ENCODE results near the gene ISCU.

Gene ISCU

GRCh38 chr12:108592033-108592909 is 29.9 kb downstream of the ISCU start:
- no peak for TF ChIP-seq CTCF (IDR thresholded peaks at IDR 0.05; ENCODE audit: borderline replicate concordance, control extremely low read depth, extremely low read depth, insufficient read depth, missing control alignments)
- DNase-seq (ENCODE audit: low spot score): no peak
- in situ Hi-C loops (cut with MboI; ENCODE audit: low sequenced_read_pairs, unreplicated experiment): no loop called here

DNA sequence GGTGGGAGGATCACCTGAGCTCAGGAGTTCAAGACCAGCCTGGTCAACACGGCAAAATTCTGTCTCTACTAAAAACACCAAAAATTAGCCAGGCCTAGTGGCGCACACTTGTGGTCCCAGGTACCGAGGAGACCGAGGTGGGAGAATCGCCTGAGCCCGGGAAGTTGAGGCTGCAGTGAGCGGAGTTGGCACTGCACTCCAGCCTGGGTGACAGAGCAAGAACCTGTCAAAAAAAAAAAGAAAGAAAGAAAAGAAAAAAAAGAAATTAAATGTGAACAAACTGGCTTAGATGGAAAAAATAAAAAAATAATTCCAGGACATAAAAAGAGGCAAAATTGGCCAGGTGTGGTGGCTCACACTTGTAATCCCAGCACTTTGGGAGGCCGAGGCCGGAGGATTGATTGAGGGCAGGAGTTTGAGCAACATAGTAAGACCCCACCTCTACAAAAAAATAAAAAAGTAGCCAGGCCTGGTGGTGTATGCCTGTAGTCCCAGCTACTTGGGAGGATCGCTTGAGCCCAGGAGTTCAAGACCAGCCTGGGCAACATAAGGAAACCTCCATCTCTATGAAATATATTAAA is 32.0 kb downstream of the ISCU start:
- in situ Hi-C loops (cut with MboI; ENCODE audit: low sequenced_read_pairs, unreplicated experiment): no loop called here
- TF ChIP-seq CTCF (IDR thresholded peaks at IDR 0.05; ENCODE audit: borderline replicate concordance, control extremely low read depth, extremely low read depth, insufficient read depth, missing control alignments): no peak

DNA sequence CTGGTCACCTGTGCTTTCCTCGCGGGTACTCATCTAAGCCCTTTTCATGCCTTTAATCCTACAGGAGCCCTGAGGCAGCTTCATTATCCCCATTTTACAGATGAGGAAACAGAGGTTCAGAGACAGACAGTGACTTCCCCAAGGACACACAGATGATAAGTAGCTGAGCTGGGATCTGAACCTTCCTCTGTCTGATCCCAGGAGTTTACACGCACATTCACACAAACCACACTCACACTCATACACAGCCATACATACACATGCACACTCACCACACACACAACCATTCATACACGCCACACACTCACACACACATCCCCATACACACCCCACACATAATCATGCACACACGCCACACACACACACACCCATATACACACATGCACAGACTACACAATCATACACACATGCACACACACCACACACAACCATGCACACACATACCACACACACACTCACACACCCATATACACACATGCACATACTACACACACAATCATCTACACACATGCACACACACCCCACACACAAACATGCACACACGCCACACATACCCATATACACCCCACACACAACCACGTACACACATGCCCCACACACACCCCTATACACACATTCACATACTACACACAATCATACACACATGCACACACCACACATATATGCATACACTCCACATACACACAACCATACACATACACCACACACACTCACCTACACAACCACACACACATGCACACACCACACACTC is 32.7 kb downstream of the ISCU start:
- in situ Hi-C loops (cut with MboI; ENCODE audit: low sequenced_read_pairs, unreplicated experiment): no loop called here
- no peak for DNase-seq (ENCODE audit: low spot score)
- TF ChIP-seq CTCF (IDR thresholded peaks at IDR 0.05; ENCODE audit: borderline replicate concordance, control extremely low read depth, extremely low read depth, insufficient read depth, missing control alignments): no peak

More for the DNA sequence above, 32.0 kb downstream of the ISCU start:
- DNase-seq (ENCODE audit: low spot score): no peak

DNA sequence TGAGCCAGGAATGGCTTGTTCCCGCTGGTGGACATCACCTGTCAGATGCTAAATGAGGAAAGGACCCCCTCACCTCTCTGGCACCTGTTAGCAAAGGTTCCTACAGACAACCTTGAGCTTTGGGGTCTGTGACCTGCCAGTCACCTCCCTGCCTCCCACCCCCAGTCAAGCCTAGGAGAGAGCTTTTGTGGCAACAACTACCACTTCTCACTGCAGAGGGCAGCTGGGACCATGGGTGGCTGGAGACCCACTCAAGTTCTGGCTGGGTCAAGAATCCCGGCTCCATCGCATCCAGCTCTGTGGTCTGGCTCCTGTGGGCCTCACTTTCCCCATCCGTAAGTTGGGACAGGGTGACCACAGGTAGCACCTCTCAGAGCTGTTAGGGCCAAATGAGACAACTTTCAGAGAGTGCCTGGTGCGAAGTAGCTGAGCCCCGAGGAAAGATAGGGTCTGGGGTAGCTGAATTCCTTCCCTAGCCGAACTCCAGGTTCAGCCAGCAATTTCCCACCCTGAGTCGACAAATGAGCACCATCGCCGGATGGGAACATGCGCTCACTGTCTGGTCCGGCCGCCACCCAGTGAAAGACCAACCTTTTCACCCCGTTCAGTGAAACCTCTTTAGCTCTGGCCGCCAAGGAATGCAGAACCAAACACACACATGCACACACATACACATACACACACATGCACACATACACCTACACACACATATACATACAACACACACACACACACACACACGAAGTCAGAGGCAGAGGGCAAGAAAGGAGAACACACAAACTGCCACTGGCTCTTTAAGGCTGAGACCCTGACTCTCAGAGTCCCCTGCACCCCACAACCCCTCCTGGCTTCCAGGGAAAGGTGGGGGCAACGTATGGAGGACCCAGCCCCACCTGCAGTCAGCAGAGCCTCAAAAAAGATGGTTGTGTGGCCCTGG is 33.6 kb downstream of the ISCU start:
- DNase-seq (ENCODE audit: low spot score): no peak
- TF ChIP-seq CTCF (IDR thresholded peaks at IDR 0.05; ENCODE audit: borderline replicate concordance, control extremely low read depth, extremely low read depth, insufficient read depth, missing control alignments): no peak
- in situ Hi-C loops (cut with MboI; ENCODE audit: low sequenced_read_pairs, unreplicated experiment): no loop called here

DNA sequence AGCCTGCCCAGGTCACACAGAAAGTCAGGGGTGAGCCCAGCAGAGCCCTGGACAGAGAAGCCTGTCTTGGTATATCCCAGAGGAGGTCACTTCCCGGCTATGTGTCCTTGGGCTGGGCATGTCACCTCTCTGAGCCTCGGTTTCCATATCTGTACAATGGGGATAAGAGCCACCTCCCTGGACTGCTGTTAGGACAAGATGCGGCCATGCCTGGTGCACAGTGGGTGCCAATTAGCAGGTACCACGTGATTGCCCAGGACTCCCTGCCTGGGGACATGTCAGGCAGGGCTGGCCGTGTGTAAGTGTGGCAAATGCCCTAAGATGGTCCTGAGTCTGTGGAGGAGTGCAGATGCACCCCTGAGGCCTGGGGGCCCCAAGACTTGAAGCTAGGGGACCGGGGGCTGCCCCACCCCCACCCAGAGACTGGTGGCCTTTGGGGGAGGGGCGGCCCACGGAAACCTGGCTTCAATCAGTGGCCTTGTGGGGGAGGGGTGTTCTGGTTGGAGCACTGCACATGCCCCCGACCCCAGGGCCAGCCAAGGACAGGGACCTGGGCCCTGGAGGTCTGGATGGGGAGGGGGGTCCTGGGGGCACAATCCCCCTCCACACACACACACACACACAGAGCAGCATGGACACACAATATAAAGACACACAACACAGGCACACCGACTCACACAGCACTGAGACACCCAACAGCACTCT is 34.6 kb downstream of the ISCU start:
- in situ Hi-C loops (cut with MboI; ENCODE audit: low sequenced_read_pairs, unreplicated experiment): no loop called here
- no peak for DNase-seq (ENCODE audit: low spot score)
- no peak for TF ChIP-seq CTCF (IDR thresholded peaks at IDR 0.05; ENCODE audit: borderline replicate concordance, control extremely low read depth, extremely low read depth, insufficient read depth, missing control alignments)
